Activated T-helper 2 cell treated with anti-CD3 and anti-CD28 coated beads, Interferon-gamma antibody, Interleukin-2, Interleukin-4, amounts not matched to agents 10 μg/mL and 5 μg/mL and 100 μg/mL, durations not matched to agents 14 hours and 24 hours and 36 hours (primary cell): ENCODE results near the gene MGAM2. TPM values are rescaled to one million over a fixed set of nuclear protein-coding genes. Genes with fewer than 3 reads are reported as not detected.

Experiments used
- DNase-seq: peaks from one replicate; pipeline ENCODE4 v3.0.0; 2021; ENCODE audit warnings: low spot score
- H3K27ac Mint-ChIP-seq: one replicate; pipeline ENCODE4 v1.8.0; 2021; ENCODE audit warnings: mixed read lengths
- H3K27me3 Mint-ChIP-seq: one replicate; pipeline ENCODE4 v1.8.0; 2021; ENCODE audit warnings: low read depth, mixed read lengths
- H3K36me3 Mint-ChIP-seq: one replicate; pipeline ENCODE4 v1.8.0; 2021; ENCODE audit warnings: low read depth, mixed read lengths
- H3K4me1 Mint-ChIP-seq: one replicate; pipeline ENCODE4 v1.8.0; 2021; ENCODE audit warnings: low read depth, mixed read lengths
- H3K4me3 Mint-ChIP-seq: one replicate; pipeline ENCODE4 v1.8.0; 2021; ENCODE audit warnings: low read depth, mild to moderate bottlenecking, moderate library complexity, mixed read lengths
- H3K9me3 Mint-ChIP-seq: one replicate; pipeline ENCODE4 v1.8.0; 2021; ENCODE audit warnings: mixed read lengths
- intact Hi-C: fragments of 100-400 bp; cut with micrococcal nuclease; formaldehyde crosslinking; loops from one replicate; pipeline ENCODE4 v1.15.1; 2023
- total RNA-seq: library from RNA; stranded (reverse); gene quantifications from 2 replicates; pipeline ENCODE4 v1.2.3, GENCODE V29; 2022

Gene MGAM2
- total RNA-seq, 1 donor from 2014 or later: not detected

DNA sequence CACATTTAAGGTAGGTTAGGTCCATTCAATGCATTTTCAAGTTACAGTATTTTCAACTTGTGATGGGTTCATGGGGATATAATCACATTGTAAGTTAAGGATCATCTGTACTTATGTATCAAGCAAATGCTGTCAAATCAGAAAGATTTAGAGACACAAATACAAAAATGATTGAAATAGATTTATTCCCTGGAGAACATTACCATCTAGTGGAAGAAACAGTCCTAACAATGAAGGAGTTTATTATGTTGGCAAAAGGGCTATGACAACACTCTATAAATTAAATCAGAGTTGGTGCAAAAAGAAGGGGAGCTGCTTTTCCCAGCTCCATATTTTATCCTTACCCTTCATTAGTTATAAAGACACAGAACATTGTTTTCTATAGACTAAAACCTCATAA lies 77.3 kb downstream of the MGAM2 start:
- Mint-ChIP-seq H3K27ac (no peak overlapping the region), H3K4me1 (peaks cover 6% of the 10 kb centered on the region), H3K9me3 (no peaks in the 10 kb centered on the region), H3K27me3 (peaks cover 49% of the 10 kb centered on the region), H3K36me3 (no peaks in the 10 kb centered on the region), H3K4me3 (no peak overlapping the region)
- intact Hi-C loops: loop anchor here (2.0 kb wide), 1 partner anchor 212 kb away; no protein-coding TSS in a partner anchor
- no peak for DNase-seq

DNA sequence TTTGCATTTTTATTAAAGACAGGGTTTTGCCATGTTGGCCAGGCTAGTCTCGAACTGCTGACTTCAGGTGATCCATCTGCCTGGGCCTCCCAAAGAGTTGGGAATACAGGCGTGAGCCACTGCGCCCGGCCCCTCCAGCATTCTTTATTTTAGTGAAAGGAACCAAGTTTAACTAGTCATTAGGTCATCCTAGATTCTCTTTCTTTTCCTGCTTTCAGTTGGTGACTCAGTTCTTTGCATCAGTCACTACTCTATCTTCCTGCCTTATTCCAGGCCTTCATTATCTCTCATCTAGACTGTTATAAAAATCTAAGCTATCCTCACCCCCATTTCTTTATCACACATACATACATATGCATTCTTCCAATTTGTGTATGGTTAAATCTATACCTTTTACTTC lies 82.7 kb downstream of the MGAM2 start:
- peaks cover 31% of the 10 kb centered on the region for H3K27me3 Mint-ChIP-seq
- intact Hi-C loops: no loop called here
- no peaks in the 10 kb centered on the region for H3K4me1 Mint-ChIP-seq
- H3K9me3 Mint-ChIP-seq: no peaks in the 10 kb centered on the region
- H3K27ac Mint-ChIP-seq: no peak overlapping the region
- no peaks in the 10 kb centered on the region for H3K36me3 Mint-ChIP-seq
- H3K4me3 Mint-ChIP-seq: no peak overlapping the region
- DNase-seq: no peak

DNA sequence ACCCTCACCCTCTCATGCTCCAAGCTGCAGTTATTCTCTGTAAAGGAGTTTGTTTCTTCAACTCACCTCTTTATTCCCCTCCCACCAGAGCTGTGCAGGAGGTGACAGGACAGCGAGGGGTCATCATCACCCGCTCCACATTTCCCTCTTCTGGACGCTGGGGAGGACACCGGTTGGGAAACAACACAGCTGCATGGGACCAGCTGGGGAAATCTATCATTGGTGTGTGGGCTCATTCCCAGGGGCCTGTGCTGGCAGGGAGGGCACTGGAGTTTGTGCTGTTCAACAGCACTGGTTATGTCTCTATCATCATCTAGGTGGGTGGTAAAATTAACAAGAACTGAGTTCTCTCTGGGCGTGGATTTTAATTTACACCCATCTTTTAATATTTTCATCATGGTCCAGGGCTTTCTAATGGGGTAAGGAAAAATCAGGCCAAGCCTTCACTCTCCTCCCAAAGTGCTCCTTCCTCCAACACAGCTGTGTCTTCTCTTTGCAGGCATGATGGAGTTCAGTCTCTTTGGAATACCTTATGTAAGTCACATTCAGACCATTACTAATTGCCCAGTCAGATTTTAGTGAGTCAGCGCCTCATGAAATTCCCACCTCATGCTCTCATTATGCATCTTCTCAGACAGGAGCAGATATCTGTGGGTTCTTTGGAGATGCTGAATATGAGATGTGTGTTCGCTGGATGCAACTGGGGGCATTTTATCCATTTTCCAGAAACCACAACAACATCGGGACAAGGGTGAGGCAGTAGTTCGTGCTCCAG lies 84.7 kb downstream of the MGAM2 start:
- no peaks in the 10 kb centered on the region for H3K36me3 Mint-ChIP-seq
- DNase-seq: no peak
- no peak overlapping the region for H3K27ac Mint-ChIP-seq
- no peaks in the 10 kb centered on the region for H3K4me1 Mint-ChIP-seq
- intact Hi-C loops: no loop called here
- H3K27me3 Mint-ChIP-seq: peaks cover 27% of the 10 kb centered on the region
- H3K9me3 Mint-ChIP-seq: no peaks in the 10 kb centered on the region
- no peak overlapping the region for H3K4me3 Mint-ChIP-seq

DNA sequence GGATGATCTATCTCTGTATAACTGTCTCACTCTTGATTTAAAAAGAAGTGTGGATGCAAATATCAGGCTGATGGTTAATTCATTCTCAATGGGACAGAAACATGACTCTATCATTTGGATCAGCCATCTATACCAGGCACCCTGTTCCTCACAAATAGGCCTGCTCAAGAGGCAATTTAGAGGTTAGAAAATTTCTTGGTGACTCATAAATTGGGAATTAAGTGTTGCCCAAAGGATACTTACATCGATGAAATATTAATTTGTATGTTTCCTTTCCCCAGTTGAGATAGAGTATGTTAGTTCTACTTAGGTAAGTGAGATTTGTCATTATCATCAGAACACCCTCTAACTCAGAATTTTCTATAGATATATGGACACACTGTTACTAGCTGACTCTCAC lies 88.7 kb downstream of the MGAM2 start:
- Mint-ChIP-seq H3K4me1 (no peaks in the 10 kb centered on the region), H3K4me3 (no peak overlapping the region), H3K27ac (no peak overlapping the region), H3K9me3 (no peaks in the 10 kb centered on the region), H3K36me3 (no peaks in the 10 kb centered on the region), H3K27me3 (peaks cover 9% of the 10 kb centered on the region)
- intact Hi-C loops: no loop called here
- no peak for DNase-seq

DNA sequence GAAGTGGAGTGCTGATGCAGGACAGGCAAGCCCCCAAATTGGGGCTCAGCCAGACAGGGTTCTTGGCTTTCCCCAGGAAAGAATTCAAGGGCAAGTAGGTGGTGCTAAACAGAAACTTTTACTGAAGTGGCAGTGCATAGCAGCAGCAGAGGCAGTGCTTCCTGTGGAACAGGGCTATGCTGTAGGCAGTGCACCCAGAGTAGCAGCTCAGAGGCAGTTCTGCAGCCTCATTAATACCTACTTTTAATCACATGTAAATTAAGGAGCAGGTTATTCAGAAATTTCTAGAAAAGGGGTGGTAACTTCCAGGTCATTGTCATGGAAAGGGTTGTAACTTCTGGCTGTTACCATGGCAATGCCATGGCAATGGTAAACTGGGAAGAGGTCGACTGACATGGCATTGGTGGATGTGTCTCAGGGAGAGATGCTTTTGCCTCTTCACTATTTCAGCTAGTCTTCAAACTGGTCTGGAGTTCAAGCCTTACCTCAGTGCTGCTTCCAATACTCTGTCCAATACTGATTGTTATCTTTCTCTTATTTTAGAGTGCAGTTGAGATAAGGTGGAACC lies 117.1 kb downstream of the MGAM2 start:
- intact Hi-C loops: no loop called here
- Mint-ChIP-seq H3K4me1 (no peaks in the 10 kb centered on the region), H3K27me3 (peaks cover 2% of the 10 kb centered on the region), H3K27ac (no peak overlapping the region), H3K4me3 (no peak overlapping the region), H3K9me3 (no peaks in the 10 kb centered on the region), H3K36me3 (no peaks in the 10 kb centered on the region)
- no peak for DNase-seq

- Mint-ChIP-seq H3K27me3 (peaks cover 6% of the 10 kb centered on the region), H3K27ac (no peak overlapping the region), H3K36me3 (no peaks in the 10 kb centered on the region), H3K4me1 (no peaks in the 10 kb centered on the region), H3K4me3 (no peak overlapping the region), H3K9me3 (no peaks in the 10 kb centered on the region)
- DNase-seq: no peak
- intact Hi-C loops: no loop called here
Measured at GRCh38 chr7:142231716-142232115, 120.2 kb downstream of the MGAM2 start.

DNA sequence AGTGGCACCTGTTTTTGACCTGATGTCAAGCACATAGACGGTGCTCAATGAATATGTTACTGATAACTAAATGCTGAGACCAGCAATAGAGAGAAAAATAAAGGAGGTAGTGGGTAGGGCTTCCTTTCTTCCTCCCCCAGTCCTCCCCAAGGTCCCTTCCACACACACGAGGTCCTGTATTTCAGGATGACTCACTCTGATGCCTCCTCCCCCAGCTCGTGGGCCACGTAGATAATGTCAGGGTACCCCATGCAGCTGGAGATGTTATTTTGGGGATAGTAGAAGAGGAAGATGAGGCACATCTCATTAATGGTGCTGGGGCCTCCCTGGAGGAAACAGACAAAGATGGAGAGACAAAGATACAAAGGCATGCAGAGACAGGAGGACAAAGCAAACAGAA lies 129.0 kb downstream of the MGAM2 start:
- peaks cover 4% of the 10 kb centered on the region for H3K27me3 Mint-ChIP-seq
- H3K36me3 Mint-ChIP-seq: no peaks in the 10 kb centered on the region
- intact Hi-C loops: no loop called here

GRCh38 chr7:142243823-142244222 lies 132.3 kb downstream of the MGAM2 start:
- intact Hi-C loops: no loop called here
- no peak for DNase-seq
- no peaks in the 10 kb centered on the region for H3K27me3 Mint-ChIP-seq

More for the DNA sequence above, 129.0 kb downstream of the MGAM2 start:
- Mint-ChIP-seq H3K9me3 (no peaks in the 10 kb centered on the region), H3K4me1 (no peaks in the 10 kb centered on the region), H3K4me3 (no peak overlapping the region), H3K27ac (no peak overlapping the region)
- no peak for DNase-seq

DNA sequence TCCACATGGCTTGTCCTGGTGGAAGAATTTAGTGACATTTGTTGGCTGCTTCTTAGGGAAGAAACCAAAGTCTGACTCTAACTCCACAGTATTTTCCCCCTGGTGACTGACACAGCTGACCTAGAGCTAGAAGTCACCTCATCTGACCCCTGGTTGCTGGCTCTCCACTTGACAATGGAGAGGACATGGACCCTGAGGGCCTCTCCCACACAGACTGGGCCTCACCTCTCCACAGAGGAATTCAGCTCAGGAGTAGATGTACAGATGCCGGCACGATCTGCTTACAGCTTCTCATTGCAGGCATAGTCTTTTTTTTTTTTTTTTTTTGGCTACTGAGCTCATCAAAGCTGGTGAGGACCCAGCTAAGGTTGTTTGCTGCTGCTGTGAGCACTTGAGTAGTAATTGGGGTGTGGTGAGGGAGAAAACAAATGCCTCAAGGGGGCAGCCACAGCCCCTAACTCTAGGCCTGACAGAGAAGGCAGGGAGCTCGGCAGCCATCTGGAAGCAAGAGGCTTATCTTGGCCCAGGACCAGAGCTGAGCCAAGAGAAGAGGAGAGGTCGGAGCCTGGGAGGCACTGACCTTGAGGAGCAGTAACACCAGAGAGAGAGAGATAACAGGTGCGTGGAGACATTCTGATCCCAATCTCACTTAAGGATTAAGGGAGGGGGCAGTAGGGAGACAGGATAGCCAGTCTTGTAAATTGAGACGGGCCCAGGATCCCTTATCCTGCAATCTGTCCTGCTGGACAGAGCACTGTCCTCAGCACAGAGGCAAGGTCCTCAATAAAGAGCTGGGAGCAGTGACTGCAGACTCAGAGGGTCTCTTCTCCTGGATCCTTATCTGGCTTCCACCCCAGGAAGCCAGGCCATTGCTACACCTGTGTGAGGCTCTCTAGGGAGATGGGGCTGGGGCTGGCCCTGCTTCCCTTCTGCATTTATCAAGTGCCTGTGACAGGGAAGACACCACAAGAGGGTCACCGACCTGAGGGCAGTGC lies 136.9 kb downstream of the MGAM2 start:
- intact Hi-C loops: no loop called here
- no peaks in the 10 kb centered on the region for H3K9me3 Mint-ChIP-seq
- no peak overlapping the region for H3K27ac Mint-ChIP-seq
- no peaks in the 10 kb centered on the region for H3K4me1 Mint-ChIP-seq
- no peaks in the 10 kb centered on the region for H3K27me3 Mint-ChIP-seq
- no peak for DNase-seq
- H3K36me3 Mint-ChIP-seq: no peaks in the 10 kb centered on the region
- no peak overlapping the region for H3K4me3 Mint-ChIP-seq

More at GRCh38 chr7:142243823-142244222, 132.3 kb downstream of the MGAM2 start:
- Mint-ChIP-seq H3K4me1 (no peaks in the 10 kb centered on the region), H3K9me3 (no peaks in the 10 kb centered on the region), H3K27ac (no peak overlapping the region), H3K36me3 (no peaks in the 10 kb centered on the region), H3K4me3 (no peak overlapping the region)

DNA sequence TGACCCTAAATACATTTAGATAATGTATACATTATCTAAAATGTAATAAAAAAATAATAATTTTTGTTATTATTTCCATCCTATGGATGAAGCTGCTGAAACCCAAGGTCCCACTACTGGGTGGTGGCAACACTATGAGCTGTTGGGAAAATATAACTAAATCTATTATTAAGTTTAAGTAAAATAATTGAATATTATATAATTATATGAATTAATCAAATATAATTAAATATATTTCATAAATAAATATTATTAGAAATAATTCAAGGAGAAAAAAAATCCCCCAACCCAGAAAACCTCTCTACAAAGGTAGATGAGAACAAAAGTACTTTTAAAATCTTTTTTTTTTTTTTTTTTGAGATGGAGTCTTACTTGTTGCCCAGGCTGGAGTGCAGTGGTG lies 138.4 kb downstream of the MGAM2 start:
- Mint-ChIP-seq H3K4me3 (no peak overlapping the region), H3K9me3 (no peaks in the 10 kb centered on the region), H3K27me3 (no peaks in the 10 kb centered on the region), H3K36me3 (no peaks in the 10 kb centered on the region), H3K4me1 (no peaks in the 10 kb centered on the region), H3K27ac (no peak overlapping the region)
- DNase-seq: no peak
- intact Hi-C loops: no loop called here

GRCh38 chr7:142250705-142251104 lies 139.2 kb downstream of the MGAM2 start:
- Mint-ChIP-seq H3K9me3 (no peaks in the 10 kb centered on the region), H3K36me3 (no peaks in the 10 kb centered on the region), H3K27me3 (no peaks in the 10 kb centered on the region), H3K27ac (no peak overlapping the region), H3K4me1 (no peaks in the 10 kb centered on the region), H3K4me3 (no peak overlapping the region)
- no peak for DNase-seq
- intact Hi-C loops: no loop called here

DNA sequence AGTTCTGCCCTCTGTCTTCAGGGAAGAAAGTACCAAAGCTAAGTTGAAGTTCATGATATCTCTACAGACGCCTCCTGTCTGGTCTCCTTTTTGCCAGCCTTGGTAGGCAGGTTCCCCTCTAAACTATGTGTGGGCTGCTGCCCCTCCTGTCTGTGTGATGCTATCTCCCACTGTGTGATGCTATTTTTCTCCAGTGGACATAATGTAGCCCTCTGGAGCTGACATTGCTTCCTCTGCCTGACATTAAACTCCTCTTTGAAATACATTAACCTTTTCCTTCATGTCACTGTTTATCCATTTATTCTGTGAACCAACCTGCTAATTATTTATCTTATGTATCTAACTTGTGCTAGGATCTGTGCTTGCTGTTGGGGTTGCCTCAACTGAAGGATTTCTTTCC lies 146.4 kb downstream of the MGAM2 start, which contains the start of gene PRSS58:
PRSS58 (minus strand) TSS at position 101 of the 400 bp plus-strand sequence. CDS start 351 bp downstream, outside the sequence.
- Mint-ChIP-seq H3K4me1 (no peaks in the 10 kb centered on the region), H3K9me3 (no peaks in the 10 kb centered on the region), H3K36me3 (no peaks in the 10 kb centered on the region), H3K4me3 (no peak within 1 kb of the TSS), H3K27ac (no peak within 1 kb of the TSS), H3K27me3 (peaks cover 5% of the 10 kb centered on the region)
- intact Hi-C loops: no loop called here
- DNase-seq: no peak
